ENCODE data around the gene HNRNPL.

The HNRNPL gene

GRCh38 chr19:38893341-38893771 lies 43.6 kb upstream of the HNRNPL start:
- Histone ChIP-seq H3K27me3 (replicated peaks; ENCODE audit: insufficient read depth, low read length) (no peaks in the 10 kb centered on the region), H3K4me1 (ENCODE audit: low read length) (0 out of 2 replicates have a peak, but pooled peaks cover 6% of the 10 kb centered on the region), H3K27ac (ENCODE audit: low read length) (no peak overlapping the region), H3K9ac (ENCODE audit: low read length) (no peak overlapping the region), H4K20me1 (ENCODE audit: insufficient read depth, low read length) (no peaks in the 10 kb centered on the region), H3K79me2 (ENCODE audit: low read length) (peaks cover 23% of the 10 kb centered on the region), H3K4me3 (ENCODE audit: low read length) (no peak overlapping the region), H3K36me3 (replicated peaks; ENCODE audit: insufficient read depth, low read length) (no peaks in the 10 kb centered on the region), H3F3A (ENCODE audit: insufficient read depth, low read length) (no peaks in the 10 kb centered on the region), H3K4me2 (ENCODE audit: low read depth, low read length) (no peak overlapping the region), H3K9me3 (replicated peaks; ENCODE audit: insufficient read depth, low read length) (no peaks in the 10 kb centered on the region), H3K9me2 (replicated peaks; ENCODE audit: insufficient read depth, low read length) (no peaks in the 10 kb centered on the region), H2AFZ (ENCODE audit: low read length) (no peak overlapping the region)
- DNase-seq, result no peak
- TF ChIP-seq EZH2 (optimal IDR thresholded peaks at IDR 0.05; ENCODE audit: low read depth, low read length) (no peak), EZH2phosphoT487 (IDR thresholded peaks at IDR 0.05; ENCODE audit: low read length) (no peak), CTCF (IDR thresholded peaks at IDR 0.05; ENCODE audit: low read length) (no peak)

DNA sequence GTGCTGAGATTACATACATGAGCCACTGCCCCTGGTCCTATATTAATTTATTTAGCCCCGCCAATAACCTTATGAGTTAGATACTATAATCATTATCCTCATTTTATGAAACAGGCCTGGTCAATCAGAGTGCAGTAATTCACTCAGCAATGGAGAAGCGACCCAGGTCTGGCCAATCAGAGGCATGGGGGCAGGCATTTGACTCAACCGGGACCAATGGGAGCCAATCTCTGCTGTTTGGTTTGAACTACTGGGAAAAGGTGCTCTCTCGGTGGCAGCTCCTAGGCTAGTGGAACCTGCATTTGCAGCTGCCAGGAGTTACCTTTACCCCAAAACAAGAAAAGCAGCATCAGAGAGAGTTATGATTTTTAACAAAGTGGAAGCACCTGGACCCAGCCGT lies 43.1 kb upstream of the HNRNPL start:
- H3K36me3 ChIP-seq (replicated peaks; ENCODE audit: insufficient read depth, low read length), result no peaks in the 10 kb centered on the region
- no peak for DNase-seq
- TF ChIP-seq CTCF (IDR thresholded peaks at IDR 0.05; ENCODE audit: low read length) (no peak), EZH2phosphoT487 (IDR thresholded peaks at IDR 0.05; ENCODE audit: low read length) (no peak)
- no peaks in the 10 kb centered on the region for H4K20me1 ChIP-seq (ENCODE audit: insufficient read depth, low read length)
- H3K27ac ChIP-seq (ENCODE audit: low read length), result no peak overlapping the region
- H3F3A ChIP-seq (ENCODE audit: insufficient read depth, low read length), result no peaks in the 10 kb centered on the region
- H3K9me3 ChIP-seq (replicated peaks; ENCODE audit: insufficient read depth, low read length), result no peaks in the 10 kb centered on the region
- no peak overlapping the region for H3K4me2 ChIP-seq (ENCODE audit: low read depth, low read length)
- H3K4me3 ChIP-seq (ENCODE audit: low read length), result no peak overlapping the region
- no peaks in the 10 kb centered on the region for H3K27me3 ChIP-seq (replicated peaks; ENCODE audit: insufficient read depth, low read length)
- no peak overlapping the region for H3K9ac ChIP-seq (ENCODE audit: low read length)
- peaks cover 18% of the 10 kb centered on the region for H3K79me2 ChIP-seq (ENCODE audit: low read length)
- no peak overlapping the region for H2AFZ ChIP-seq (ENCODE audit: low read length)
- 0 out of 2 replicates have a peak, but pooled peaks cover under 1% of the 10 kb centered on the region for H3K4me1 ChIP-seq (ENCODE audit: low read length)
- no peaks in the 10 kb centered on the region for H3K9me2 ChIP-seq (replicated peaks; ENCODE audit: insufficient read depth, low read length)

DNA sequence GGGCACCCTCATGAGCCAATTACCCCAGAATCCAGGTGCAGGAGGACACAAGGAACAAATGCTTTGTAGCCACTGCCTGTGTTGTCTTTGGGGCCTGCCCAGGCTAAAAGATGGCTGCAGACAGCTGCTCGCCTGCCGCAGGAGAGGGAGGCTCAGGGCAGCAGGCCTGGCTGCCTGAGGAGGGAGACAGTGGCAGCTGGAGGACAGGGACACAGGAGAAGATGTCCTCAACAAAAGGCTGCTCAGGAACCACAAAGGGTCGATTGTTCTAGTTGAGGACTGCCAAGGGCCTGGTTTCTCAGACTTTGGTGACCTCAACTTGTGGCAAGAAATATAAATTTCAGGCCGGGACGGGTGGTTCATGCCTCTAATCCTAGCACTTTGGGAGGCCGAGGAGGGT lies 42.0 kb upstream of the HNRNPL start:
- TF ChIP-seq EZH2 (optimal IDR thresholded peaks at IDR 0.05; ENCODE audit: low read depth, low read length) (no peak), EZH2phosphoT487 (IDR thresholded peaks at IDR 0.05; ENCODE audit: low read length) (no peak), CTCF (IDR thresholded peaks at IDR 0.05; ENCODE audit: low read length) (no peak)
- no peaks in the 10 kb centered on the region for H3K9me2 ChIP-seq (replicated peaks; ENCODE audit: insufficient read depth, low read length)
- no peaks in the 10 kb centered on the region for H3K9me3 ChIP-seq (replicated peaks; ENCODE audit: insufficient read depth, low read length)
- H3K27ac ChIP-seq (ENCODE audit: low read length), result no peak overlapping the region
- H3F3A ChIP-seq (ENCODE audit: insufficient read depth, low read length), result no peaks in the 10 kb centered on the region
- H3K36me3 ChIP-seq (replicated peaks; ENCODE audit: insufficient read depth, low read length), result no peaks in the 10 kb centered on the region
- no peaks in the 10 kb centered on the region for H3K27me3 ChIP-seq (replicated peaks; ENCODE audit: insufficient read depth, low read length)
- no peak overlapping the region for H2AFZ ChIP-seq (ENCODE audit: low read length)
- no peak overlapping the region for H3K4me3 ChIP-seq (ENCODE audit: low read length)
- peaks cover 8% of the 10 kb centered on the region for H3K79me2 ChIP-seq (ENCODE audit: low read length)
- no peaks in the 10 kb centered on the region for H4K20me1 ChIP-seq (ENCODE audit: insufficient read depth, low read length)
- no peak overlapping the region for H3K4me2 ChIP-seq (ENCODE audit: low read depth, low read length)
- H3K4me1 ChIP-seq (ENCODE audit: low read length), result no peaks in the 10 kb centered on the region
- no peak for DNase-seq
- no peak overlapping the region for H3K9ac ChIP-seq (ENCODE audit: low read length)
